ENCODE data around the gene HAS3. TPM values are rescaled to one million over a fixed set of nuclear protein-coding genes. Genes with fewer than 3 reads are reported as not detected.

The HAS3 gene
- total RNA-seq, 2 donors from 2014 or later, result 0.36 to 0.98 TPM

DNA sequence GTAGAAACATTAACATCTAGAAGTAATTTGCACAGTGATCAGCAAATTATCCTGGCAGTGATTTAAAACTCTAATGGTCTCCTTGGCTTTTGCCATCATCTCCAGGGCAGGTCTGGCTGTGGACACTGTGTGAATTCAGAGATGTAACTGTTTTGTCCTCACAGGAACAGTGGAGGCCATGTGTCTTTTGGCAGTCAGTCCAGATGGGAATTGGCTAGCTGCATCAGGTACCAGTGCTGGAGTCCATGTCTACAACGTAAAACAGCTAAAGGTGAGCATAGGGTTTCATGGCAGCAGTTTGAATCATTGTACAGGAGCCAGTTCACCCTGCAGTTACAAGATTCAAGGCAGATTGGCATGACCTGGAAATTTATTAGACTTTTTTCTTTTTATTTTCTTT is 54.7 kb downstream of the HAS3 start:
- Mint-ChIP-seq H3K27ac (no peak overlapping the region), H3K27me3 (no peaks in the 10 kb centered on the region), H3K4me1 (ENCODE audit: low read depth in 2 of 2) (no peaks in the 10 kb centered on the region), H3K4me3 (no peak overlapping the region), H3K9me3 (no peaks in the 10 kb centered on the region), H3K36me3 (peaks cover 34% of the 10 kb centered on the region)
- ATAC-seq (no peak), DNase-seq (ENCODE audit: low spot score) (no peak)

DNA sequence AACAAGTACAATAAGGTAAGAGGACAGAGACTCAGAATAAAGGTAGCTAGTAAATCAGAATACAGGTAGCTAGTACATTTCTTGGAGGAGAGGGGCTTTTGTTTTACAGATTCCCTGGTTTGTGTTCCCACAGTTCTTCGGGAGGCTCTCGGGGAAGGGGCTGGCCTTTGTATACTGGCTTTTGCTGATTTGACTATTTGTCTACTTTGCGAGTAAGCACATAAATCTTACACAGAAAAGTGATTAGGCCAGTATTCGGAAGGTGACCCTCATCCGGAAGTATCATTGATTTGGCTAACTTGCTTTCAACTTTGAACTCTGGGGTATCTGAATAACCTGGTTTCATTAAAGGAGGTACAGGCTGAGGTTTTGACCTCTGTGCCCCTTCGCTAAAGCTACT is 60.1 kb downstream of the HAS3 start:
- no peak for DNase-seq (ENCODE audit: low spot score)
- H3K9me3 Mint-ChIP-seq, result no peaks in the 10 kb centered on the region
- peaks cover 30% of the 10 kb centered on the region for H3K36me3 Mint-ChIP-seq
- no peaks in the 10 kb centered on the region for H3K27me3 Mint-ChIP-seq
- H3K4me1 Mint-ChIP-seq (ENCODE audit: low read depth in 2 of 2), result peaks cover 10 to 21% of the 10 kb centered on the region in 2 donors
- H3K27ac Mint-ChIP-seq, result no peak overlapping the region
- no peak overlapping the region for H3K4me3 Mint-ChIP-seq
- ATAC-seq, result no peak

DNA sequence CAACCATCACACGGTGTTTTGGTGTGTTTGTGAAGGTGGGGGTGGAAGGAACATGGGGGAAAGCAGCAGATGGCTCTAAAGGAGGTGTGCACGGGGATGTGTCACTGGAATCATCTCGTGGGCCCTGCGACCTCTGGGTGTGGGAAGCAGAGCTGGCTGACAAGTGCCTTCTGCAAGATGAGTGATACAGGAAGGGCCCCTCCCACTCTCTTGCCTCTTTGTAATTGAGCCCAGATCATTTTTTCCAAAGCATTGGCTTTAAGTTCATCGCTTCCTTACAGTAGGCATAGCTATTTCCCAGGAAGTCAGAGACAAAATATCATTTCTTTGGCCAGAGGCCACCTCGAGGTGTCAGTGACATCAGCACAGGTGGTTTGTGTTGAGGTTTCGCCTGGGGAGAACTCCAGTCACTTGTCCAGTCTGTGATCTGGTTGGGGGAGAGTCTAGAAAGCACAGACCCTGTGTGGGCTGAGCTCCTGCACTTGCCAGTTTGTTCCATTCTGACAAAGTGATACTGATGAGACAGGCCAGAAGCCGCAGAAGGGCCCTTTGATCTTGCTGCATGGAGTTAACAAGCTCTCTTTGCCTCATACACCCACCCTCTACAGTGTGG is 60.9 kb downstream of the HAS3 start:
- peaks cover 10 to 21% of the 10 kb centered on the region in 2 donors for H3K4me1 Mint-ChIP-seq (ENCODE audit: low read depth in 2 of 2)
- peak overlapping the region in 1 of 2 donors; percentile 63 for H3K27ac Mint-ChIP-seq
- H3K4me3 Mint-ChIP-seq, result peak overlapping the region; percentile 60
- H3K9me3 Mint-ChIP-seq, result no peaks in the 10 kb centered on the region
- peak; percentile 56 to 72 for ATAC-seq
- H3K27me3 Mint-ChIP-seq, result no peaks in the 10 kb centered on the region
- no peak for DNase-seq (ENCODE audit: low spot score)
- H3K36me3 Mint-ChIP-seq, result peaks cover 25% of the 10 kb centered on the region

DNA sequence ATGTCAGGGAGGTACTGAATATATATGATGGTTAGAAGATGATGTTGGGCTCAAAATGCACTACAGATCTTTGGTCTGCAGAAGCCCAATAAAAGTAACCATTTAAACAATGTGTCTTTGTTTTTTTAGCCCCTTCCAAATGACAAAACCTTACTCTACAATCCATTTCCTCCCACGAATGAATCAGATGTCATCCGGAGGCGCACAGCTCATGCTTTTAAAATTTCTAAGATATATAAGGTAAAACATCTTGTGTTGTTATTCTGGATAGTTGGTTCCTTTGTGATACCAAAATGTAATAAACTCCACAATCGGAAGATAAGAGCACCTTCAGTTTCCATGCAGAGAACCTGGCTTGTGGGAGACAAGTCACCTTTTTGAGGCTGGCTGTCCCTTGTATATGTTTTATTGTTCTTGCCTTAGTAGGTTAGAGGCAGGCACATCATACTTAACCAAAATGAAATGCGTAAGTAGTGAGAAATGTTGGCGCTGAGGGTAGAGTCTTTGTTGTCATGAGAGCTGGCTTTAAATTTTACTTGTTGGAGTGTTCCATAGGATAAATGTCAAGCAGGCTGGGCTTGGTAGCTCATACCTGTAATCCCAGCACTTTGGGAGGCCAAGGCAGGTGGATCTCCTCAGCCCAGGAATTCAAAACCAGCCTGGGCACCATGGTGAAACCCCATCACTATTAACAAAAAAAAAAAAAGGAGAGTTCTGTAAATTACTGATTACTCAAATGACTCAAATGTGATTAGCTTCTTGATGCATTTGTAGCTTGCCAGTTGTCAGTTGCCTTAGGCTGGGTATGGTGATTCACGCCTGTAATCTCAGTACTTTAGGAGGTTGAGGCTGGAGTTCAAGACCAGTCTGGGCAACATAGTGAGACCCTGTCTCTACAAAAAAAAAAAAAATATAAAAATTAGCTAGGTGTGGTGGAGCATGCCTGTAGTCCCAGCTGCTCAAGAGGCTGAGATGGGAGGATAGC is 61.8 kb downstream of the HAS3 start:
- no peak overlapping the region for H3K4me3 Mint-ChIP-seq
- peaks cover 23% of the 10 kb centered on the region for H3K36me3 Mint-ChIP-seq
- no peaks in the 10 kb centered on the region for H3K9me3 Mint-ChIP-seq
- DNase-seq (ENCODE audit: low spot score) (no peak), ATAC-seq (no peak)
- H3K27me3 Mint-ChIP-seq, result no peaks in the 10 kb centered on the region
- peak overlapping the region in 1 of 2 donors; percentile 63 for H3K27ac Mint-ChIP-seq
- peaks cover 10 to 21% of the 10 kb centered on the region in 2 donors for H3K4me1 Mint-ChIP-seq (ENCODE audit: low read depth in 2 of 2)

Other genes starting within 250 kb of the HAS3 start
- gene CHTF8, start 26.9 kb downstream of the HAS3 start, total RNA-seq, result 100 to 1,000 TPM; 118 to 133 TPM
- gene UTP4, start 27.0 kb downstream of the HAS3 start, total RNA-seq, result 10 to 100 TPM; 72.9 to 92.0 TPM
- 10 to 100 TPM; 10.7 to 26.1 TPM for gene SNTB2, start 81.5 kb downstream of the HAS3 start, total RNA-seq
- gene VPS4A, start 205.7 kb downstream of the HAS3 start, total RNA-seq, result 10 to 100 TPM; 41.5 to 45.8 TPM
- gene PDF, start 224.9 kb downstream of the HAS3 start, total RNA-seq, result 10 to 100 TPM; 15.6 to 26.9 TPM
- 10 to 100 TPM; 29.6 to 39.0 TPM for gene COG8, start 233.9 kb downstream of the HAS3 start, total RNA-seq
- gene NIP7, start 234.1 kb downstream of the HAS3 start, total RNA-seq, result 10 to 100 TPM; 52.3 to 82.8 TPM
- 1 to 10 TPM; 1.5 to 5.0 TPM for gene TMED6, start 246.1 kb downstream of the HAS3 start, total RNA-seq